Skeletal muscle tissue (tissue), 4 donors: Measurements from ENCODE around the gene CDH4. TPM values are rescaled to one million over a fixed set of nuclear protein-coding genes. Genes with fewer than 3 reads are reported as not detected.

Experiments used
- H3K27ac ChIP-seq: one replicate; pipeline ENCODE4 v1.7.0; 2013; ENCODE audit warnings: mild to moderate bottlenecking, low read depth, low read length, inconsistent platforms
- H3K27me3 ChIP-seq, 3 donors: one replicate each; pipeline ENCODE4 v1.7.0; 2013; ENCODE audit warnings: low read length in 3 of 3; ENCODE audit not compliant: control insufficient read depth in 3 of 3, insufficient read depth in 3 of 3
- H3K36me3 ChIP-seq, 3 donors: one replicate each; pipeline ENCODE4 v1.7.0; 2013; ENCODE audit warnings: low read length in 3 of 3; ENCODE audit not compliant: control insufficient read depth in 3 of 3, insufficient read depth in 3 of 3
- H3K4me1 ChIP-seq, 3 donors: one replicate each; pipeline ENCODE4 v1.7.0; 2013; ENCODE audit warnings: low read length in 3 of 3, mild to moderate bottlenecking in 3 of 3; ENCODE audit not compliant: control insufficient read depth in 3 of 3, insufficient read depth in 3 of 3
- H3K4me3 ChIP-seq, 3 donors: one replicate each; pipeline ENCODE4 v1.7.0; 2013; ENCODE audit warnings: low read length in 3 of 3
- H3K9ac ChIP-seq, 3 donors: one replicate each; pipeline ENCODE4 v1.7.0; 2013; ENCODE audit warnings: low read length in 3 of 3, mild to moderate bottlenecking in 3 of 3, moderate library complexity in 2 of 3, low read depth in 1 of 3
- H3K9me3 ChIP-seq, 3 donors: one replicate each; pipeline ENCODE4 v1.7.0; 2013; ENCODE audit warnings: low read length in 3 of 3; ENCODE audit not compliant: control insufficient read depth in 3 of 3
- total RNA-seq: library from RNA; depleted of rRNA; stranded (reverse); fragments of >200 nt; gene quantifications from one replicate; pipeline ENCODE4 v1.2.3, GENCODE V29; 2014
- donor health status: Osteomylitis.

The CDH4 gene
- total RNA-seq, 1 donor from 2014 or later = 0.52 TPM

GRCh38 chr20:61517419-61517818, 265.4 kb downstream of the CDH4 start:
- no peak overlapping the region for H3K4me3 ChIP-seq
- no peak overlapping the region for H3K9ac ChIP-seq
- H3K36me3 ChIP-seq = no peaks in the 10 kb centered on the region
- peaks cover 6 to 10% (median 7%) of the 10 kb centered on the region in 3 donors for H3K27me3 ChIP-seq
- no peaks in the 10 kb centered on the region for H3K9me3 ChIP-seq
- H3K27ac ChIP-seq = no peak overlapping the region
- peaks cover 9 to 11% (median 11%) of the 10 kb centered on the region in 3 donors for H3K4me1 ChIP-seq

- no peak overlapping the region for H3K4me3 ChIP-seq
- H3K27me3 ChIP-seq = peaks cover 6 to 10% (median 7%) of the 10 kb centered on the region in 3 donors
- no peak overlapping the region for H3K9ac ChIP-seq
- no peak overlapping the region for H3K27ac ChIP-seq
- no peaks in the 10 kb centered on the region for H3K9me3 ChIP-seq
- H3K4me1 ChIP-seq = peaks cover 9 to 11% (median 11%) of the 10 kb centered on the region in 3 donors
- H3K36me3 ChIP-seq = no peaks in the 10 kb centered on the region
Measured at GRCh38 chr20:61518424-61518951, 266.4 kb downstream of the CDH4 start.

GRCh38 chr20:61519488-61519887, 267.4 kb downstream of the CDH4 start:
- Histone ChIP-seq H3K36me3 (no peaks in the 10 kb centered on the region), H3K4me3 (no peak overlapping the region), H3K4me1 (peaks cover 9 to 11% (median 11%) of the 10 kb centered on the region in 3 donors), H3K9ac (no peak overlapping the region), H3K27ac (no peak overlapping the region), H3K9me3 (no peaks in the 10 kb centered on the region), H3K27me3 (peaks cover 6 to 12% (median 10%) of the 10 kb centered on the region in 3 donors)

- no peak overlapping the region for H3K9ac ChIP-seq
- no peaks in the 10 kb centered on the region for H3K9me3 ChIP-seq
- peaks cover 6 to 14% (median 12%) of the 10 kb centered on the region in 3 donors for H3K27me3 ChIP-seq
- peaks cover 9 to 11% (median 11%) of the 10 kb centered on the region in 3 donors for H3K4me1 ChIP-seq
- H3K27ac ChIP-seq = no peak overlapping the region
- no peak overlapping the region for H3K4me3 ChIP-seq
- H3K36me3 ChIP-seq = no peaks in the 10 kb centered on the region
Measured at GRCh38 chr20:61520076-61520892, 268.2 kb downstream of the CDH4 start.

- no peak overlapping the region for H3K4me3 ChIP-seq
- H3K9me3 ChIP-seq = no peaks in the 10 kb centered on the region
- no peak overlapping the region for H3K9ac ChIP-seq
- H3K27ac ChIP-seq = no peak overlapping the region
- peaks cover 9 to 11% (median 10%) of the 10 kb centered on the region in 3 donors for H3K4me1 ChIP-seq
- H3K36me3 ChIP-seq = no peaks in the 10 kb centered on the region
- peaks cover 10 to 21% (median 18%) of the 10 kb centered on the region in 3 donors for H3K27me3 ChIP-seq
Measured at GRCh38 chr20:61520893-61521460, 268.9 kb downstream of the CDH4 start.

- H3K27me3 ChIP-seq = peaks cover 12 to 22% (median 18%) of the 10 kb centered on the region in 3 donors
- peaks cover 1 to 3% (median 2%) of the 10 kb centered on the region in 3 donors for H3K4me1 ChIP-seq
- no peak overlapping the region for H3K27ac ChIP-seq
- no peaks in the 10 kb centered on the region for H3K9me3 ChIP-seq
- no peak overlapping the region for H3K9ac ChIP-seq
- no peaks in the 10 kb centered on the region for H3K36me3 ChIP-seq
- H3K4me3 ChIP-seq = no peak overlapping the region
Measured at GRCh38 chr20:61521687-61522420, 269.8 kb downstream of the CDH4 start.

GRCh38 chr20:61522498-61523090, 270.5 kb downstream of the CDH4 start:
- no peak overlapping the region for H3K27ac ChIP-seq
- no peak overlapping the region for H3K4me3 ChIP-seq
- H3K4me1 ChIP-seq = no peaks in the 10 kb centered on the region
- H3K36me3 ChIP-seq = no peaks in the 10 kb centered on the region
- H3K9ac ChIP-seq = no peak overlapping the region
- H3K9me3 ChIP-seq = no peaks in the 10 kb centered on the region
- peaks cover 12 to 23% (median 19%) of the 10 kb centered on the region in 3 donors for H3K27me3 ChIP-seq

- no peak overlapping the region for H3K27ac ChIP-seq
- no peak overlapping the region for H3K9ac ChIP-seq
- H3K27me3 ChIP-seq = peaks cover 12 to 25% (median 21%) of the 10 kb centered on the region in 3 donors
- no peak overlapping the region for H3K4me3 ChIP-seq
- H3K36me3 ChIP-seq = no peaks in the 10 kb centered on the region
- H3K4me1 ChIP-seq = no peaks in the 10 kb centered on the region
- H3K9me3 ChIP-seq = no peaks in the 10 kb centered on the region
Measured at GRCh38 chr20:61523145-61523544, 271.1 kb downstream of the CDH4 start.

GRCh38 chr20:61524951-61525666, 273.0 kb downstream of the CDH4 start:
- no peak overlapping the region for H3K4me3 ChIP-seq
- H3K9me3 ChIP-seq = no peaks in the 10 kb centered on the region
- no peak overlapping the region for H3K27ac ChIP-seq
- no peaks in the 10 kb centered on the region for H3K4me1 ChIP-seq
- peaks cover 8 to 25% (median 17%) of the 10 kb centered on the region in 3 donors for H3K27me3 ChIP-seq
- no peak overlapping the region for H3K9ac ChIP-seq
- no peaks in the 10 kb centered on the region for H3K36me3 ChIP-seq
